Immature natural killer cell (primary cell): ENCODE results near the gene KCNJ2. TPM values are rescaled to one million over a fixed set of nuclear protein-coding genes. Genes with fewer than 3 reads are reported as not detected.

ENCODE experiments used
- DNase-seq, 3 donors: peaks; one replicate each; pipeline ENCODE4 v3.0.0; 2022; ENCODE audit warnings: mixed read lengths in 1 of 3
- H3K27ac Mint-ChIP-seq, 6 donors: one replicate each; pipeline ENCODE4 v1.8.0; 2020; ENCODE audit warnings: mixed read lengths in 6 of 6, mild to moderate bottlenecking in 5 of 6, inconsistent platforms in 4 of 6, moderate library complexity in 3 of 6
- H3K27me3 Mint-ChIP-seq, 3 donors: one replicate each; pipeline ENCODE4 v1.8.0; 2020 to 2021; ENCODE audit warnings: low read depth in 3 of 3, mild to moderate bottlenecking in 3 of 3, mixed read lengths in 3 of 3, moderate library complexity in 3 of 3, inconsistent platforms in 1 of 3
- H3K36me3 Mint-ChIP-seq, 3 donors: one replicate each; pipeline ENCODE4 v1.8.0; 2020; ENCODE audit warnings: mixed read lengths in 3 of 3, inconsistent platforms in 2 of 3, mild to moderate bottlenecking in 2 of 3
- H3K4me1 Mint-ChIP-seq, 2 donors: one replicate each; pipeline ENCODE4 v1.8.0; 2020; ENCODE audit warnings: inconsistent platforms in 2 of 2, mild to moderate bottlenecking in 2 of 2, mixed read lengths in 2 of 2, moderate library complexity in 1 of 2
- H3K4me3 Mint-ChIP-seq, 5 donors: one replicate each; pipeline ENCODE4 v1.8.0; 2020; ENCODE audit warnings: mild to moderate bottlenecking in 5 of 5, mixed read lengths in 5 of 5, inconsistent platforms in 3 of 5, moderate library complexity in 3 of 5
- H3K9me3 Mint-ChIP-seq, 6 donors: one replicate each; pipeline ENCODE4 v1.8.0; 2020; ENCODE audit warnings: mild to moderate bottlenecking in 6 of 6, mixed read lengths in 6 of 6, inconsistent platforms in 4 of 6, moderate library complexity in 3 of 6
- polyA plus RNA-seq, 3 donors: library from polyadenylated mRNA; unstranded; fragments of 300-500 nt; fragmentation: Illumina TruSeq; gene quantifications; one replicate each; pipeline ENCODE4 v1.2.3, GENCODE V29; 2021

Gene KCNJ2
- polyA plus RNA-seq = not detected

DNA sequence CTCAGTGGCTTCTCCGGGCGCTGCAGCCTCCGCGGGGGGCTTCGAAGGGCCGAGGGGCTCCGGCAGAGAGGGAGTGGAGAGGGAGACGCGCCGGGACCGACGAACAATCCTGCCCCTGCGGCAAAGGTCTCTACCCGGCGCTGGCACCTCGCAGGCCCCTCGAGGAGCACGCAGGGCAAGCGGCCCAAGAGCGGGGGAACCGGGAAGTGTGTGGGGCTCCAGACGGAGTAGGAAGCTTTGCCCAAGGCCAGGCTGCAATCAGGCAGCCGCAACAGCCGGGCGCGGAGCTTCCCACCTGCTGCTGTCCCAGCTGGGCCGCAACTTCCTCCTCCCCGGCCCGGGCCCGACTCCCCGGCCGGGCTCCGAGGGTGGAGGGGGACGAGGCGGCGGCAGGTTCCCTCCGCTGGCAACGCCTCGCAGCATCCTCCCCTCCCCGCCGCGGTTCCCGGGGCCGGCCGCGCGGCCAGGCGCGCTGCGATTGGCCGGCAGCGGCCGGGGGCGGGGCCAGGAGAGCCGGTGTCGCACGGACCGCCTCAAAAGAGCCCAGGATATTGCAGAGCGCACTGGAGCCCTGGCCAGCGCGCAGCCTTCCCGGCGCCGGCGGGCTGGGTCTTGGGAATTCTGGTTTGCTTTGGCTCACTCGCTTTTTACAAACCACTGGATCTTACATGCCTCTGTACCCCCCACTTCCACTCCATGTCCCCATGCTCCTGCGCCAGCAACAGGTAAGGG, at the start of gene KCNJ2:
Gene KCNJ2, plus strand, starts transcription at position 556 of the 732 bp plus-strand sequence. CDS start 5,508 bp downstream, outside the sequence.
- peak; percentile 11 to 22 (median 11) for DNase-seq
- Mint-ChIP-seq H3K27me3 (peaks cover 11 to 12% (median 11%) of the 10 kb centered on the region in 3 donors), H3K4me1 (peaks cover 7 to 21% of the 10 kb centered on the region in 2 donors), H3K9me3 (peaks cover 0 to 13% (median 6%) of the 10 kb centered on the region in 6 donors), H3K4me3 (peak within 1 kb of the TSS; percentile 63 to 79 (median 77)), H3K27ac (no peak within 1 kb of the TSS), H3K36me3 (peaks cover 0 to 4% (median 0%) of the 10 kb centered on the region in 3 donors)

DNA sequence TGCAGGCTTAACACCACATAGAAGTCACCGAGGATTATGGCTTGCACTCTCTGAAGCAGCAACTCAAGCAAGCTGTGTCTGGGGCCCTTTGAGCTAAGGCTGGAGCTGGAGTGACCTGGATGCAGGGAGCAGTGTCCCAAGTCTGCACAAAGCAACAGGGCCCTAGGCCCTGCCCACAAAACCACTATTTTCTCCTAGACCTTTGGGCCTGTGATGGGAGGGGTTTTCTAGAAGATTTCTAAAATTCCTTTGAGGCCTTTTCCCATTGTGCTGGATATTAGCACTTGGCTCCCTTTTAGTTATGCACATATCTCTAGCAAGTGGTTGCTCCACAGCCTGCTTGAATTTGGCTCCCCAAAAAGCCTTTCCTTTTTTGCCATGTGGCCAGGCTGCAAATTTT, 49.8 kb upstream of the KCNJ2 start:
- Mint-ChIP-seq H3K4me3 (no peak overlapping the region), H3K27ac (no peak overlapping the region), H3K4me1 (no peaks in the 10 kb centered on the region), H3K36me3 (no peaks in the 10 kb centered on the region), H3K9me3 (peaks cover 0 to 11% (median 6%) of the 10 kb centered on the region in 6 donors), H3K27me3 (peaks cover 0 to 6% (median 5%) of the 10 kb centered on the region in 3 donors)
- DNase-seq = no peak

DNA sequence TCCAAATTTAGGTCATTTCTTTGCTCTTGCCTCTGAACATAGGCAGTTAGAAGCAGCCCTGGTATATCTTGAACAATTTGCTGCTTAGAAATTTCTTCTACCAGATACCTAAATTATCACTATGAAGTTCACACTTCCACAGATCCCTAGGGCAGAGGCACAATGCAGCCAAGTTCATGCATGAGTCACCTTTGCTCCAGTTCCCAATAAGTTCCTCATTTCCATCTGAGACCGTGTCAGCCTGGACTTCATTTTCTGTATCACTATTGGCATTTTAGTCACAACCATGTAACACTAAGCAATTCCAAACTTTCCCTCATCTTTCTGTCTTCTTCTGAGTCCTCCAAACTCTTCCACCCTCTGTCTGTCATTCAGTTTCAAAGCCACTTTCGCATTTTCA, 49.3 kb upstream of the KCNJ2 start:
- Mint-ChIP-seq H3K27me3 (peaks cover 0 to 6% (median 5%) of the 10 kb centered on the region in 3 donors), H3K27ac (no peak overlapping the region), H3K36me3 (no peaks in the 10 kb centered on the region), H3K4me3 (no peak overlapping the region), H3K9me3 (peaks cover 0 to 11% (median 6%) of the 10 kb centered on the region in 6 donors), H3K4me1 (no peaks in the 10 kb centered on the region)
- DNase-seq = no peak

DNA sequence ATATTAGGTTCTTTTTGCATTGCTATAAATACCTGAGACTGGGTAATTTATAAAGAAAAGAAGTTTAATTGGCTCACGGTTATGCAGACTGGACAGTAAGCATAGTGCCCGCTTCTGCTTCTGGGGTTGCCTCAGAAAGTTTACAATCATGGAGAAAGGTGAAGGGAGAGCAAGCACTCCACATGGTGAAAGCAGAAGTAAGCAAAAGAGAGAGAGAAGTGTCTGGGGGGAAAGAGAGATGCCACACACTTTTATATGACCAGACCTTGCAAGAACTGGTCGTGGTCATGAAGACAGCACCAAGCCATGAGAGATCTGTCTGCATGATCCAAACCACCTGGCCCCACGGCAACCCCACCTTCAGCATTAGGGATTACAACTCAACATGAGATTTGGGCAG, 48.9 kb upstream of the KCNJ2 start:
- Mint-ChIP-seq H3K4me1 (no peaks in the 10 kb centered on the region), H3K27ac (no peak overlapping the region), H3K4me3 (no peak overlapping the region), H3K36me3 (no peaks in the 10 kb centered on the region), H3K27me3 (peaks cover 0 to 6% (median 5%) of the 10 kb centered on the region in 3 donors), H3K9me3 (peaks cover 0 to 11% (median 6%) of the 10 kb centered on the region in 6 donors)
- no peak for DNase-seq

DNA sequence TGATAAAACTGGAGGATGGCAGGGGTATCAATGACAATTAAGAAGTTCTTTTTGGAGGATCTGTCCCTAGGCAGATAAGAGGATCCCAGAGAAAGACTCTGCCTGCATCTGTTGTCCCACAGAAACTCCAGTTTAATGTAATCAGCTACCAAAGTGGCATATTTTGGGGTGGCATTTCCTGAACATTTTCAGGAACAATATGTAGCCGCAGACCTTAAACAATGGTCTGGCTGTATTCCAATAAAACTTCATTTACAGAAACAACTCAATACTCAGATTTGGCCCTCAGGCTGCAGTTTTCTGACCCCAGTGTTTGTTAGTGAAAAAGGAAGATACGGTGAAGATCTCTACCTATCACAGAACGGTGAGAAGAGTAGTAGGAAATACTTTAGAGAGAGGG, 48.2 kb upstream of the KCNJ2 start:
- Mint-ChIP-seq H3K27me3 (peaks cover 0 to 6% (median 5%) of the 10 kb centered on the region in 3 donors), H3K4me3 (no peak overlapping the region), H3K4me1 (no peaks in the 10 kb centered on the region), H3K36me3 (no peaks in the 10 kb centered on the region), H3K27ac (no peak overlapping the region), H3K9me3 (peaks cover 0 to 11% (median 6%) of the 10 kb centered on the region in 6 donors)
- DNase-seq = no peak

DNA sequence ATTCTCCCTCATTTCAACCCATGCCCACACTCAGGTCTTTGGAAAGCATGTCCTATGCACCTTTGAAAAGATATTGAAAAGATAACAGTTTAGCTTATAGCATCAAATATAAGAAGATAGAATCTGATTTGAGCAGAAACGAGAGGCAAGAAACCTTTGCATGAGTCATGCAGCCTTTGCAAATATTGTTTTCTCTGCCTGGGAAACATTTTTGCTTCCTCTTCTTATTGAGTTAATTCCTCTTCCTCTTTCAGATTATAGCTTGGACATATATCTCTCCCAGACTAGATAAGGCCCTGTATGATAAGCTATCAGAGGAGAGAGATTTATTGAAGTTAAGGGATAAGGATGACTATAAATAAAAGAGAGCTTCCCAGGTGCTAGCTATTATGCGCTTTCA, 46.1 kb upstream of the KCNJ2 start:
- Mint-ChIP-seq H3K36me3 (no peaks in the 10 kb centered on the region), H3K4me3 (no peak overlapping the region), H3K27me3 (peaks cover 0 to 5% (median 5%) of the 10 kb centered on the region in 3 donors), H3K9me3 (peaks cover 0 to 9% (median 7%) of the 10 kb centered on the region in 6 donors), H3K4me1 (no peaks in the 10 kb centered on the region), H3K27ac (no peak overlapping the region)
- no peak for DNase-seq

DNA sequence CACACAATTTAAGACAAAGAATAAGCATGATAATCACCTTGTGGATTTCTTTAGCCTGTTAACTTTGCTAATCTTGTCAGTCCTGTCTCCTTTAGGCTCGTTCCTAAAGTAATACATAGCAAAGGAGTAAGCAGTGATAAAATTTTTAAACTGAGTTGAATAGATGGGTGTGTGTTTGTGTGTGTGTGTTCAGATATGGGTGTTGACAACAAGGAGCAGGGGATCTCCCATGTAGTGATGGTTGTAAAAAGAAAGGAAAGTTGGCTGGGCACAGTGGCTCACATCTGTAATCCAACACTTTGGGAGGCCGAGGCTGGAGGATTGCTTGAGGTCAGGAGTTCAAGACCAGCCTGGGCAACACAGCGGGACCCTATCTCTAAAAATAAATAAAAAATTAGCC, 44.6 kb upstream of the KCNJ2 start:
- DNase-seq = no peak
- Mint-ChIP-seq H3K27ac (no peak overlapping the region), H3K27me3 (peaks cover 0 to 5% (median 5%) of the 10 kb centered on the region in 3 donors), H3K4me1 (no peaks in the 10 kb centered on the region), H3K4me3 (no peak overlapping the region), H3K9me3 (peaks cover 0 to 9% (median 6%) of the 10 kb centered on the region in 6 donors), H3K36me3 (no peaks in the 10 kb centered on the region)

DNA sequence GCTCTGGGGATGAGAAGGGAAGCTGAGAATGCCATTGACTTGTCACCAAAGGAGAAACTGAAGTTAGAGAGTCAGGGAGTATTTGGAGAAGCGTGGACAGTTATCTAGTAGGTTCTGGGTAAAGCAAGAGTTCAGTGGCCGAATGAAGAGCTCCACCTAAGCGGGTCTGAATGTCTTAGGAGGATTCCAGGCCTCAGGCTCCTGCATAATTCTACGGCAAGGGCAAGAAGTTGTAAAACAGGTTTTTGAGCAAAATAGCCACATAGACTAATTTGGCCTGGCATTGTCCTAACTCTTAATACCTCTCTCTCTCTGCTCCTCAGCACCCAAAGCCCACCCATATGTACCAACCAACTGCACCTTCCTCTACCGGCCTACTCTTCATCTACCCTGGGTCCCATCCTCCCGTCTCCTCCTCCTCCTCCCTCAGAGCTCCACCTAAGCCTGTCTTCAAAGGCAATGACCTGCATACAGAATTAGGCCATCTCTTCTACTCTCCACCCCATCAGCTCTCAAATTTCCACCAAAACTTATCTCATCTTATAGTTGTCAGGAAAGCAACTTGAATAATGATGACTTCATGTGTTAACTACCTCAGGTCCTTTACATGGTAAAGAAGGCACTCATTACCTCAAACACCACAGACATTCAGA, 42.0 kb upstream of the KCNJ2 start:
- no peak overlapping the region for H3K27ac Mint-ChIP-seq
- peaks cover 0 to 5% (median 2%) of the 10 kb centered on the region in 3 donors for H3K27me3 Mint-ChIP-seq
- no peak for DNase-seq
- no peaks in the 10 kb centered on the region for H3K36me3 Mint-ChIP-seq
- H3K4me3 Mint-ChIP-seq = no peak overlapping the region
- no peaks in the 10 kb centered on the region for H3K4me1 Mint-ChIP-seq
- peaks cover 0 to 4% (median under 1%) of the 10 kb centered on the region in 6 donors for H3K9me3 Mint-ChIP-seq

DNA sequence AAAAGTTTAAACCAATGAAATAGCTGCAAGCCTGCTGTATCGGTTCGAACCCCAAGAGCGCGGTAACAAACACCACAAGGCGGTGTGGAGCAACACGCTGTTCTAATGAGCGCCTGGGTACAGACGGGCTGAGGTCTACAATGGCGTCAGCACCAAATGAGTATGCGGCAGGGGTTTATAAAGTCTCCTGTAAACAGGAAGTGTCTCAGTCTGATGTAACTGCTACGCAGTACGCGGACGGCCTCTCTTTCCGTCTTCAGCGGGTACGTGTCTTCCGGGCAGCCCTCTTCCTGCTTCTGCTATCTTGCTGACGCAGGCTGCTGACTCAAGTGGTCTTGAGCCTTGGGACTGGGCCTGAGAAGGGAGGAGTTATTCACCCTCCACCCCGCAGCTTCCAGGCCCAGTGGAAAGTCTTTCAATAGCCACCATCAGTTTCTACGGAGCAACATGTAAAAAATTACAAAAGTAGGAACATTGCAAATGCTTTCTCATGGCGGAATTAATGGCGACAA, 40.5 kb upstream of the KCNJ2 start:
- DNase-seq = no peak
- H3K9me3 Mint-ChIP-seq = peaks cover 0 to 4% (median 0%) of the 10 kb centered on the region in 6 donors

DNA sequence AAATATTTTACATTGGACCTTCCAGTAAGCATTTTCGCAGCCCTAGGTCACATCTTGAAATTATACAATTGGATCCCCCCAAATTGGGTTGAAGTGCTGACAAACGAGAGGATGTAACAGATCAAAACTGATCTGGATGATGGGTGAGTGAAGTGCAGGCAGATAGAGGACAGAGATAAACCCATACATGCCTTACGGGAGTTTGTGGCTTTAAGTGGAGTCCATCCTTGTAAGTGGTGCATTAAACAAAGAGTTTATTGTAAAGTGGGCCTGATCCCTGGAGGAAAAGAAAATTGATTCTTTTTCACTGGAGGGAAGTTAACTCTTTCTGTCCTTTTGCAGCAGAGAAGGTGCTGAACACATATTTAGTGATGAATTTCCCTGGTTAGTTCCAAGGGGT, 39.0 kb upstream of the KCNJ2 start:
- Mint-ChIP-seq H3K9me3 (peaks cover 0 to 4% (median 0%) of the 10 kb centered on the region in 6 donors), H3K4me1 (no peaks in the 10 kb centered on the region)

More for the DNA sequence above, 40.5 kb upstream of the KCNJ2 start:
- Mint-ChIP-seq H3K27me3 (peaks cover 0 to 2% (median 0%) of the 10 kb centered on the region in 3 donors), H3K27ac (no peak overlapping the region), H3K4me1 (no peaks in the 10 kb centered on the region), H3K4me3 (no peak overlapping the region), H3K36me3 (no peaks in the 10 kb centered on the region)

DNA sequence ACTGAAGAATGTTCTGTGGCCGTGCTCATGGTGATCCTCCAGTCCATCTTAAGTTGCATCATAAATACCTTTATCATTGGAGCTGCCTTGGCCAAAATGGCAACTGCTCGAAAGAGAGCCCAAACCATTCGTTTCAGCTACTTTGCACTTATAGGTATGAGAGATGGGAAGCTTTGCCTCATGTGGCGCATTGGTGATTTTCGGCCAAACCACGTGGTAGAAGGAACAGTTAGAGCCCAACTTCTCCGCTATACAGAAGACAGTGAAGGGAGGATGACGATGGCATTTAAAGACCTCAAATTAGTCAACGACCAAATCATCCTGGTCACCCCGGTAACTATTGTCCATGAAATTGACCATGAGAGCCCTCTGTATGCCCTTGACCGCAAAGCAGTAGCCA, 36.8 kb upstream of the KCNJ2 start:
- Mint-ChIP-seq H3K36me3 (no peaks in the 10 kb centered on the region), H3K27me3 (peaks cover 0 to 2% (median 2%) of the 10 kb centered on the region in 3 donors), H3K9me3 (peaks cover 0 to 2% (median 0%) of the 10 kb centered on the region in 6 donors), H3K4me1 (peaks cover 3 to 4% of the 10 kb centered on the region in 2 donors), H3K27ac (no peak overlapping the region), H3K4me3 (no peak overlapping the region)
- DNase-seq = no peak

More for the DNA sequence above, 39.0 kb upstream of the KCNJ2 start:
- no peak overlapping the region for H3K4me3 Mint-ChIP-seq
- no peak overlapping the region for H3K27ac Mint-ChIP-seq
- no peak for DNase-seq
- H3K36me3 Mint-ChIP-seq = no peaks in the 10 kb centered on the region
- H3K27me3 Mint-ChIP-seq = peaks cover 0 to 2% (median 2%) of the 10 kb centered on the region in 3 donors

DNA sequence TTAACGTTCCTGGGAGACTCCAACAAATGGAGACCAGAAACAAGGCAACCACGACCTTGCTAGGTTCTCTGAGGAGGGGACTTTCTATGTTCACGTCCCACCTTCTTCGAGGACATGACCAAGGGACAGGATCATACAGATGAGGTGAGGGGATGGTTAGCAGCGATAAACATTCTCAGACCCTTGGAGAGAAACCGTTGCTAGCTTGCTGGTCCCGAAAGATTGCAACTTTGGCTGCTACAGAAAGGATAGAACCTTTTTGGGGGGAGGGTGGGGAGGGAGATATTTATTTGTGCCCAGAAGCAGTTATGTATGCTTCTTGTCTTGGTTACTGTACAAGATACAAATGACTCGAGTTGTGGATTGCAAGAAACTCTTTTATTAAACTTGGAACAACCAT, 35.3 kb upstream of the KCNJ2 start:
- H3K9me3 Mint-ChIP-seq = no peaks in the 10 kb centered on the region
- H3K36me3 Mint-ChIP-seq = no peaks in the 10 kb centered on the region
- no peak overlapping the region for H3K4me3 Mint-ChIP-seq
- no peak for DNase-seq
- peaks cover 1 to 2% (median 2%) of the 10 kb centered on the region in 3 donors for H3K27me3 Mint-ChIP-seq
- peaks cover 3 to 6% of the 10 kb centered on the region in 2 donors for H3K4me1 Mint-ChIP-seq
- H3K27ac Mint-ChIP-seq = no peak overlapping the region

DNA sequence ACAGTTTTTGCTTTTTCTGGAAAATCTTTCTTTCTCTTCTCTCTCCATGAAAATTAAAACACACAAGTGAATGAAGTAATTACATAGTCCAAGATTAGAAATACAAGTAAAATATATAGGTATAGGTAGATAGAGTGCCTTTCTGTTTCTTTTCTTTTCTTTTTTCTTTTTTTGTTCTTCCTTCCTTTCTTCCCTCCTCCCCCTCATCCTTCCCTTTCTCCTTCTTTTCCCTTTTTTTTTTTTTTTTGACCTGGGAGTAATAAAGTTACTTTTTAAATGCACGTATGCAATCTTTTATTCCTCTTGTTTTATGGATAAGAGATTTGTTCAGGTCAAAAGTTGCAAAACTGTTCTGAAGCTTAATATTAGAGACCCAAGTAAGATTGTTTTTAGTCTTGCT, 34.6 kb upstream of the KCNJ2 start:
- peaks cover 1 to 2% (median 2%) of the 10 kb centered on the region in 3 donors for H3K27me3 Mint-ChIP-seq
- H3K36me3 Mint-ChIP-seq = no peaks in the 10 kb centered on the region
- no peak overlapping the region for H3K27ac Mint-ChIP-seq
- H3K9me3 Mint-ChIP-seq = no peaks in the 10 kb centered on the region
- DNase-seq = no peak
- H3K4me3 Mint-ChIP-seq = no peak overlapping the region
- H3K4me1 Mint-ChIP-seq = peaks cover 3 to 6% of the 10 kb centered on the region in 2 donors

DNA sequence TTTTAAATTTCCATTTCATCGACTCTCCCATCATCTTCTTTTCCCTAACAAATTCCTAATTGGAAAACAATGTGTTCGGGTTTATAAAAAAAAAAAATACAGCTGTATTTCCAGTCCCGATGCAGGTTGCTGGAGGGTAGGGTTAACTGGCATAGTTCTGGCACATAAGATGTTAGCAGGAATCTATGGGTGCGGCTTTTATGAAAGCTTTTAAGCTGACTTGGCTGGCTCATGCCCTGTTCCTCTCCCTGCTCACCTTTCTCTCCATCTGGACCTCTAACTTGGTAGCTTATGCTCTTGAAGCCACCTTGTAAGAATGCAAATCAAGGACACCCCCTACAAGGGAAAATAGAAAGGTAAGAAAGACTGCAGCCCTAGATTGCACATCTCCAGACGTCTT, 33.2 kb upstream of the KCNJ2 start:
- DNase-seq = no peak
- Mint-ChIP-seq H3K4me3 (no peak overlapping the region), H3K9me3 (no peaks in the 10 kb centered on the region), H3K27ac (no peak overlapping the region), H3K27me3 (peaks cover 0 to 2% (median 1%) of the 10 kb centered on the region in 3 donors), H3K4me1 (peaks cover 3 to 6% of the 10 kb centered on the region in 2 donors), H3K36me3 (no peaks in the 10 kb centered on the region)
